ENCODE results near the gene TMEM204.

Gene TMEM204

DNA sequence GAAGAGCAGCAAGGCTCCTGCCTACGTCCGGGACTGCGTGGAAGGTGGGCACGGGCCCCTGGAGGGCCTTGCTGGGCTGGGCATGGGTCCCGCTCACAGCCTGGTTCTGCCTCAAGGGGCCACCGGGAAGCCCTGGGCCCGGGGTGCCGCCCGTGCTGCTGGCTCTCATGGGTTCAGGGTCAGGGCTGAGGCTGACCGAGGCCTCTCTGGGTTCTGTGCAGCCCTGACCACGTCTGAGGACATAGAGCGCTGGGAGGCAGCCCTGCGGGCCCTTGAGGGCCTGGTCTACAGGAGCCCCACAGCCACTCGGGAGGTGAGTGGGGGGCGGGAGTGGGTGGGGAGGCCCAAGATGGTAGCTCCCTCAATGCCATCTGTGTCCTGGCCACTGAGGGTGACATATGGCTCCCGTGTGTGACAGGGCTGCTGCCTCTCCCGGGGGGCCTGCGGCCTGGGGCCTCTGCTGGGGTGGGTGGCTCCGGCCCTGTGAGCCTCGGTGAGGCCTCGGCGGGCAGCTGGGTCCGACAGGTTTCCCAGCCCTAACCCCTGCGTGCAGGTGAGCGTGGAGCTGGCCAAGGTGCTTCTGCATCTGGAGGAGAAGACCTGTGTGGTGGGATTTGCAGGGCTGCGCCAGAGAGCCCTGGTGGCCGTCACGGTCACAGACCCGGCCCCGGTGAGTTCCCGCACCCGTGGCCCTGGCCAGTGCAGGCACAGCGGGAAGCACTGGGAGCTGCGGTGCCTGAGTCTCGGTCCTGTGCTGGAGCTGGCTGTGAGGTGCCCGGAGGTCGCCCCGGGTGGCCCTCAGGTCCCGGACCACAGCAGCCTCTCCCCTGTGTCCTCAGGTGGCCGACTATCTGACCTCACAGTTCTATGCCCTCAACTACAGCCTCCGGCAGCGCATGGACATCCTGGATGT, 31.1 kb upstream of the TMEM204 start:
- no peak overlapping the region for H3K27ac ChIP-seq (ENCODE audit: low read depth, low read length)
- H3K9ac ChIP-seq (ENCODE audit: low read length) = no peak overlapping the region
- no peaks in the 10 kb centered on the region for H3K9me3 ChIP-seq (ENCODE audit: low read length)
- no peaks in the 10 kb centered on the region for H3K4me1 ChIP-seq (ENCODE audit: insufficient read depth, low read length)
- no peak overlapping the region for H3K4me3 ChIP-seq (ENCODE audit: low read depth in 1 of 2, low read length in 2 of 2)
- H3K27me3 ChIP-seq (ENCODE audit: control insufficient read depth in 1 of 2, insufficient read depth in 2 of 2, low read length in 2 of 2) = no peaks in the 10 kb centered on the region
- H3K36me3 ChIP-seq (ENCODE audit: insufficient read depth, low read length) = peaks cover 30% of the 10 kb centered on the region

DNA sequence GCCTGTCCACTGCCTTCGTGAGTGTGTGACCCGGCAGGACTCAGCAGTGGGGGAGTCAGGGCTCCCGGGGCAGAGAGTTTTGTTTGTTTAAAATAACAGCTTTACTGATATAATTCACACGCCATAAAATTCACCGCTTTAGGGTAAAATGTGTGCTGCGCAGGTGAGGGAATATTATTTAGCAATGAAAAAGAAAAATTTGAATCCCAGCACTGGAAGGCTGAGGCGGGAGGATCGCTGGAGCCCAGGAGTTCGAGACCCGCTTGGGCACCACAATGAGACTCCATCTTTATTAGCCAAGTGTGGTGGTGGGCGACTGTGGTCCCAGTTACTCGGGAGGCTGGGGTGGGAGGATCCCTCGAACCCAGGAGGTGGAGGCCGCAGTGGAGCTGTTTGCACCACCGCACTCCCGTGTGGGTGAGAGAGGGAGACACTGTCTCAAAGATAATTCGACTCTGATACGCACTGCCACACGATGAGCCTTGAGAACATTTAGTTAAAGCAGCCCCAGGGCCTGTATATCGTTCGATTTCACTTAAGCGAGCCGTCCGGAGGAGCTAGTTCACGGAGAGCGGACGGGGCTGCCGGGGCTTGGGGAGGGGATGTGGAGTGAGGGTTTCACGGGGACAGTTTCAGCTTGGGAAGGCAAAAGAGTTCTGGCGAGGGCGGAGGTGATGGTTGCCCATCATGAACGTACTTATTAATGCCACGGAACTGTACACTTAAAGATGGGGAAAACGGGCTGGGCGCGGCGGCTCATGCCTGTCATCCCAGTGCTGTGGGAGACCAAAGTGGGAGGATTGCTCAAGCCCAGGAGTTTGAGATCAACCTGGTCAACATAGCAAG, 30.1 kb upstream of the TMEM204 start:
- Histone ChIP-seq H3K27me3 (ENCODE audit: control insufficient read depth in 1 of 2, insufficient read depth in 2 of 2, low read length in 2 of 2) (no peaks in the 10 kb centered on the region), H3K9me3 (ENCODE audit: low read length) (no peaks in the 10 kb centered on the region), H3K4me1 (ENCODE audit: insufficient read depth, low read length) (no peaks in the 10 kb centered on the region), H3K36me3 (ENCODE audit: insufficient read depth, low read length) (peaks cover 27% of the 10 kb centered on the region), H3K9ac (ENCODE audit: low read length) (no peak overlapping the region), H3K27ac (ENCODE audit: low read depth, low read length) (no peak overlapping the region), H3K4me3 (ENCODE audit: low read depth in 1 of 2, low read length in 2 of 2) (no peak overlapping the region)

DNA sequence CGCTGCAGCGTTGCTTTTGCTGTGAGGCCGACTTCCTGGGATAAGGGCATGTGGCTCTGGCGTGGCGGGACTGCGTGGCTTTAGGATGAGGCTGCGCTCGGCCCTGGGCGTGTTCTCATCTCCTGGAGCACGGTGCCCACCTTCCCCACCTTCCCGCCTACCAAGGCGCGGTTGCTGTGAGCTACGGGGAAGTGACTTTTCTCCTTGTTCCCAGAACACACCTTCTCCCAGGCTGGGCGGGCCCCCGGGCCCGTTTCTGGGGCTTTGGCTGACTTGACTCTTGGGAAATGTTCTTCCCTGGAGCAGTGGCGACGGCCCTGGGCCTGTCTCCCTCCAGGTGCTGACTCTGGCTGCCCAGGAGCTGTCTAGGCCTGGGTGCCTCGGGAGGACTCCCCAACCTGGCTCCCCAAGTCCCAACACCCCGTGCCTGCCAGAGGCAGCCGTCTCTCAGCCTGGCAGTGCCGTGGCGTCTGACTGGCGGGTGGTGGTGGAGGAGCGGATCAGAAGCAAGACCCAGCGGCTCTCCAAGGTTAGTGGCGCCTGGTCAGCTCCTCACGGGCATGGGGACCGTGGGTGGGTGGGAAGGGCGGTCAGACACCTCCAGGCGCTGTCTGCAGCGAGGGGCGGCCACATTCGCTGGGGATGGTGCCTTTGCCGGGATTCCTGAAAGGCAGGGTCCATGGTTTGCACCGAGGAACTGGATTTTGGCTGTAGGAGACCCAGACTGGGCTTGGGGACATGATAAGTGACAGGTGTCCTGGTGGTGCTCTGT, 28.2 kb upstream of the TMEM204 start:
- Histone ChIP-seq H3K27me3 (ENCODE audit: control insufficient read depth in 1 of 2, insufficient read depth in 2 of 2, low read length in 2 of 2) (no peaks in the 10 kb centered on the region), H3K9me3 (ENCODE audit: low read length) (no peaks in the 10 kb centered on the region), H3K4me3 (ENCODE audit: low read depth in 1 of 2, low read length in 2 of 2) (no peak overlapping the region), H3K27ac (ENCODE audit: low read depth, low read length) (no peak overlapping the region), H3K36me3 (ENCODE audit: insufficient read depth, low read length) (peaks cover 20% of the 10 kb centered on the region), H3K4me1 (ENCODE audit: insufficient read depth, low read length) (no peaks in the 10 kb centered on the region), H3K9ac (ENCODE audit: low read length) (no peak overlapping the region)

DNA sequence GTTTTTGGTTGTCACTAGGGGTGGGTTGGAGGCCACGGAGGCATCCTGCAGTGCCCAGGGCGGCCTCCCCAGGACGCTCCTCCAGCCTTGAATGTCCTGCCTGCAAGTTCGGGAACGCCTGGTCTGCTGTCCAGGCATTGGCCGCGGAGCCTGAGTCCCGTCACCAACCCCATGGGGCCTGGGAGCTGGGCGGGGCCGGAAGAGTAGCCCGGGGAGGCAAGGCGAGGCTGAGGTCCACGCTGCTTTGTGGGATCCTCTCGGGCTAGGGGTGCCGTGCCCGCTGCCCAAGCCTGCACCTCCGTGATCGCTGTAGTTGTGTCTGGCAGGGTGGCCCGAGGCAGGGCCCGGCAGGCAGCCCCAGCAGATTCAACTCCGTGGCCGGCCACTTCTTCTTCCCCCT, 27.6 kb upstream of the TMEM204 start:
- Histone ChIP-seq H3K36me3 (ENCODE audit: insufficient read depth, low read length) (peaks cover 18% of the 10 kb centered on the region), H3K4me1 (ENCODE audit: insufficient read depth, low read length) (no peaks in the 10 kb centered on the region), H3K27me3 (ENCODE audit: control insufficient read depth in 1 of 2, insufficient read depth in 2 of 2, low read length in 2 of 2) (no peaks in the 10 kb centered on the region), H3K9ac (ENCODE audit: low read length) (no peak overlapping the region), H3K4me3 (ENCODE audit: low read depth in 1 of 2, low read length in 2 of 2) (no peak overlapping the region), H3K27ac (ENCODE audit: low read depth, low read length) (no peak overlapping the region), H3K9me3 (ENCODE audit: low read length) (no peaks in the 10 kb centered on the region)

DNA sequence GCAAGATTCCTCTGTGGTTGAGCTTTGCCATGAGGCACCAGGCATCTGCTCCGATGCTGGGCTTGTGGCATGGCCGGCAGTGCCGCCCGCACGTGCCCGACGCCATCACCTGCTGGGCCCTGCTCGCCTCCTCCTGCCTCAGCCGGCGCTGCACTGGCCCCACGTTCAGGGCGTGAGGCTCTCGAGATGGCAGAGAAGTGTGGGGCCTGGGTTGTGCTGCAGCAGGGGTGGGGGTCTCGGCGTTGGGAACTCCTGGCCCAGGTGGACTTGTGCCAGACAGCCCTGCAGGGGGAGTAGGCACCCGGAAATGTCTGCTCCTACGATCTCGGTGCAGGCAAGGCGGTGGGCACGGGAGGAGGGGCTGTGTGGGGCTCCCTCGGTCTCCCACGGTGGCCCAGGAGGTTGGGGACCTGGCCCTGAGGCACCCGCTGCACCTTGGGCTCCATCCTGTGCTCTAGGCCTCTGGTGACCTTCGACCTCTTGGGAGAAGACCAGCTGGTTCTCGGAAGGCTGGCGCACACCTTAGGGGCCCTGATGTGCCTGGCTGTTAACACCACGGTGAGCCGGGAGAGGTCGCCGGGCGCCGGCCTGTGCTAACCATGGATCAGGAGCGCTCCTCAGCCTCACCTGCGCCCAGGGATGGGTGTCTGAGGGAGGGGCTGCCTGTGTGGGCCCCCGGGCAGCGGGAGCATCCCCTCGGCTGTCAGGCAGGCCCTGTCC, 26.8 kb upstream of the TMEM204 start:
- Histone ChIP-seq H3K4me1 (ENCODE audit: insufficient read depth, low read length) (no peaks in the 10 kb centered on the region), H3K9ac (ENCODE audit: low read length) (no peak overlapping the region), H3K27ac (ENCODE audit: low read depth, low read length) (no peak overlapping the region), H3K9me3 (ENCODE audit: low read length) (no peaks in the 10 kb centered on the region), H3K4me3 (ENCODE audit: low read depth in 1 of 2, low read length in 2 of 2) (no peak overlapping the region), H3K27me3 (ENCODE audit: control insufficient read depth in 1 of 2, insufficient read depth in 2 of 2, low read length in 2 of 2) (no peaks in the 10 kb centered on the region), H3K36me3 (ENCODE audit: insufficient read depth, low read length) (peaks cover 18% of the 10 kb centered on the region)

DNA sequence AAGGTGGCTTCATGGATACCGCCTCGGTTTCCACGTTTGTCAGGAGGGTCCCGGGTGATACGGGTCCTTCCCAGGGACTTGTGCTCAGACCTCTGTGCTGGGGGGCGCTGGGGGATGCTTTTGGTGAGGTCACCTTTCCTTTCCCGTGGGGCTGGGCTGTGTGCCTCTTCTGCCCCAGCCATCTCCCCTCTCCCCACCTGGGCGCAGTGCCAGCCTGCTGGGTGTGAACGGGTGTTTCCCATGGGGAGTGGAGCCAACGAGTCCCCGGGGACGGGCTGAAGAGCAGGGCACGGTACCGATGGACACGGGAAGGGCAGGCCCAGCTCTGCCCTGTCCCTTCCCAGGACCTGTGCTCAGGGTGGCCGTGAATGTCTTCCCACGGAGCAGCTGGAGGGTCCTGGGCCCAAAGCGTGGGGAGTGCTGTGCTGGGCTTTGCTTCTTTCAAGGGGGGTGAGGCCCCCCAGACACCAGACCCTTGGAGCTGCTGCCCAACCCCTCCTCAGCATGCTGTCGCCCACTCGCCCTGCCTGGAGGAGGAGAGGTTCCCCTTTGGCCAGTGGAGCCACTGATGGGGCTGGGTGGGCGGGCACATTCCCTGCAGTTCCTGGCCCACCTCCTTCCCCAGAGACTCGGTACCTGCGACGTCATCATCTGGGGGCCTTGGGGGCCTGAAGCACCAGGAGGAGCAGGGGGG, 24.8 kb upstream of the TMEM204 start:
- H3K9ac ChIP-seq (ENCODE audit: low read length) = no peak overlapping the region
- no peak overlapping the region for H3K27ac ChIP-seq (ENCODE audit: low read depth, low read length)
- H3K36me3 ChIP-seq (ENCODE audit: insufficient read depth, low read length) = peaks cover 2% of the 10 kb centered on the region
- H3K4me3 ChIP-seq (ENCODE audit: low read depth in 1 of 2, low read length in 2 of 2) = no peak overlapping the region
- H3K27me3 ChIP-seq (ENCODE audit: control insufficient read depth in 1 of 2, insufficient read depth in 2 of 2, low read length in 2 of 2) = no peaks in the 10 kb centered on the region
- no peaks in the 10 kb centered on the region for H3K9me3 ChIP-seq (ENCODE audit: low read length)
- H3K4me1 ChIP-seq (ENCODE audit: insufficient read depth, low read length) = no peaks in the 10 kb centered on the region

DNA sequence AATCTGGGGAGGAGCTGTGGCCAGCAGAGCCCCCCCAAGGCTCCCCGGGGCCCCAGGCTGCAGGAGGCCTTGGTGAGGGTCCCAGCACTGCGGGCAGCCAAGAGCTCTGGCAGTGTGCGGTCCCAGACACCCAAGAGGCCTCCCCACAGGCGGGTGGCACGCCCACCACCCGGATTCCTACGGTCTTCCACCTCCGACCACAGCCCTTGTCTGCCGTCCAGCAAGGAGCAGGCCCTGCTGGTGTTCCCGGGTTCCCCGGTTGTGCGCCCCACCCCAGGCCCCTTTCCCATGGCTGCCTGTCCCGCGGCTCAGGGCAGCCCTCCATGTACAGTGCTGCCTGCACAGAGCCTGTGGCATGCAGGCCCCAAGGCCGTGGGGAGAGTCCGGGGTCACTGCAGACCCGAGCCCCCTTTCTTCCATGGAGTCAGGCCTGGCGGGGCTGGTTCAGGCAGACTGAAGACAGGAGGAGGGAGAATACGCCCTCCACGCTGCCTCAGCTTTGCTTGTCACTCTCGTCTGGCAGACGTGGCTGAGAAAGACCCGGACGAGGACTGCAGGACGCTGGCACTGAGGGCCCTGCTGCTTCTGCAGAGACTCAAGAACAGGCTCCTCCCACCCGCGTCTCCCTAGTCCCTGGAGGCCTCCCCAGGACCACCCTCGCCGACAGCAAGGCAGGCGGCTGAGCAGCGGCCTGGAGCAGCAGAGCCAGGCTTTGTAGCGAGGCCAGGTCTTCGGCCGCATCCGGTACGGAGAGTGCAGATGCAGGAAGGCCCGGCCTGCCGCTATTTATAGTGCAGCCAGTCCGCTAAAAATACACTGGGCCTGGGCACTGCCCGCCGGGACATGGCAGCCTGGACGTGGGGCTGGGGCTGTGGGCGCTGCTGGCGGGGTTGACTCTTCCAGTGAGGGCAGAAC, 23.9 kb upstream of the TMEM204 start:
- Histone ChIP-seq H3K27ac (ENCODE audit: low read depth, low read length) (no peak overlapping the region), H3K4me3 (ENCODE audit: low read depth in 1 of 2, low read length in 2 of 2) (no peak overlapping the region), H3K27me3 (ENCODE audit: control insufficient read depth in 1 of 2, insufficient read depth in 2 of 2, low read length in 2 of 2) (no peaks in the 10 kb centered on the region), H3K36me3 (ENCODE audit: insufficient read depth, low read length) (no peaks in the 10 kb centered on the region), H3K9me3 (ENCODE audit: low read length) (no peaks in the 10 kb centered on the region), H3K4me1 (ENCODE audit: insufficient read depth, low read length) (no peaks in the 10 kb centered on the region), H3K9ac (ENCODE audit: low read length) (no peak overlapping the region)

DNA sequence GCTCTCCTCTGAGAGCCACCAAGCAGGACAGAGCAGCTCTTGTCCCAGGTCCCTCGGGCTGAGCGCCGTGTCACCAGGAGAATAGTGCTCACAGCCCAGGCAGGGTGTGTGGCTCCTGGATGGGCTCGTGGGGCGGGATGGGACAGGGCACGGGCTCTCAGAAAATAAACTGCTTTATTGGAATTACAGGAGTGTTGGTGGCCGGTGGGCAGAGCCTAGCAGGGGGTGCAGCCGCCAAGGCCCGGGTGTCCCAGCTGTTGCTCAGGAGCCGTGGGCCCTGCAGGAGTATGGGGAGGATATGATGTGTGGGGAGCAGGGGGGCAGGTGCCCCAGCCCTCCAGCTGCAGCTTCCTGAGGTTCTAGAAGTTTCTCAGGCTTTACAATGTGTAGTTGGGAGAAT, 23.2 kb upstream of the TMEM204 start:
- Histone ChIP-seq H3K4me1 (ENCODE audit: insufficient read depth, low read length) (no peaks in the 10 kb centered on the region), H3K9ac (ENCODE audit: low read length) (no peak overlapping the region), H3K27ac (ENCODE audit: low read depth, low read length) (no peak overlapping the region), H3K36me3 (ENCODE audit: insufficient read depth, low read length) (no peaks in the 10 kb centered on the region), H3K4me3 (ENCODE audit: low read depth in 1 of 2, low read length in 2 of 2) (no peak overlapping the region), H3K9me3 (ENCODE audit: low read length) (no peaks in the 10 kb centered on the region), H3K27me3 (ENCODE audit: control insufficient read depth in 1 of 2, insufficient read depth in 2 of 2, low read length in 2 of 2) (no peaks in the 10 kb centered on the region)

DNA sequence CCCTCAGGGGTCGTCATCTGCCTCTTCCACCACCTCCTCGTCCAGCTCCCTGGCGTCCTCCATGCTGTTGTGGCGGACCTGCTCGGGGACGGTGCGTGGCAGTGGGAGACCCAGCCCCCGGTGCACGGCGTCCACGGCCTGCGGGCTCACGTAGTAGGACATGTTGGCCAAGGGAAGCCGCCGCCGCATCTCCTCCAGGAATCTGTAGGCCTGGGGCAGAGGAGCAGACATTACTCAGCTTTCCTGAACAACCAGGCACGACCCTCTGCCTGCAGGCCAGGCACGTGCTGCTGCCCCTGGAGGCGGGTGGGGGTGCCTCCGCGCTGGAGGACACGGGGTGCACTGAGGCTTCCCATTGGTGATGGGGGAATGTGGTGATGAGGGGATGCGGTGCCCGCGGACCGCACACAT, 22.5 kb upstream of the TMEM204 start:
- H3K9me3 ChIP-seq (ENCODE audit: low read length) = no peaks in the 10 kb centered on the region
- H3K4me1 ChIP-seq (ENCODE audit: insufficient read depth, low read length) = no peaks in the 10 kb centered on the region
- no peaks in the 10 kb centered on the region for H3K36me3 ChIP-seq (ENCODE audit: insufficient read depth, low read length)
- no peak overlapping the region for H3K4me3 ChIP-seq (ENCODE audit: low read depth in 1 of 2, low read length in 2 of 2)
- no peak overlapping the region for H3K27ac ChIP-seq (ENCODE audit: low read depth, low read length)
- H3K27me3 ChIP-seq (ENCODE audit: control insufficient read depth in 1 of 2, insufficient read depth in 2 of 2, low read length in 2 of 2) = no peaks in the 10 kb centered on the region
- no peak overlapping the region for H3K9ac ChIP-seq (ENCODE audit: low read length)
